Fibroblast of the conjunctiva (primary cell): ENCODE measurements around the gene PDILT.

Experiments
- DNase-seq: peaks from one replicate; pipeline ENCODE4 v3.0.0-alpha.2; 2010; ENCODE audit warnings: low read depth

PDILT gene

GRCh38 chr16:20359997-20360396, 44.5 kb downstream of the PDILT start:
- DNase-seq: no peak

GRCh38 chr16:20355114-20355782, 49.3 kb downstream of the PDILT start:
- DNase-seq: no peak

GRCh38 chr16:20353379-20353778, 51.2 kb downstream of the PDILT start:
- DNase-seq: no peak

- no peak for DNase-seq
These were observed 51.9 kb downstream of the PDILT start, which contains the start of gene UMOD for GRCh38 chr16:20352615-20353014. TSS of gene UMOD (minus strand) at chr16:20352715. CDS start at chr16:20350737, 1,978 bp downstream.

GRCh38 chr16:20349615-20350014, 54.9 kb downstream of the PDILT start:
- no peak for DNase-seq

GRCh38 chr16:20348365-20349185, 56.0 kb downstream of the PDILT start:
- DNase-seq: no peak

GRCh38 chr16:20347666-20348364, 56.7 kb downstream of the PDILT start:
- DNase-seq: no peak

- DNase-seq: no peak
These were observed 59.9 kb downstream of the PDILT start for GRCh38 chr16:20344611-20345010.

- no peak for DNase-seq
These were observed 64.8 kb downstream of the PDILT start for GRCh38 chr16:20339744-20340143.

- DNase-seq: no peak
These were observed 67.6 kb downstream of the PDILT start for GRCh38 chr16:20336955-20337354.

GRCh38 chr16:20334396-20334795, 70.1 kb downstream of the PDILT start:
- no peak for DNase-seq

- no peak for DNase-seq
These were observed 71.4 kb downstream of the PDILT start for GRCh38 chr16:20333120-20333519.

- DNase-seq: no peak
These were observed 72.1 kb downstream of the PDILT start for GRCh38 chr16:20332411-20332810.

- DNase-seq: no peak
These were observed 72.9 kb downstream of the PDILT start for GRCh38 chr16:20331635-20332034.

GRCh38 chr16:20329392-20330138, 75.0 kb downstream of the PDILT start:
- no peak for DNase-seq

- DNase-seq: no peak
These were observed 77.0 kb downstream of the PDILT start, which contains the start of gene GP2 for GRCh38 chr16:20327444-20328041. TSS of gene GP2 (minus strand) at chr16:20327513. CDS start at chr16:20326431, 1,082 bp downstream.

- DNase-seq: no peak
These were observed 78.2 kb downstream of the PDILT start for GRCh38 chr16:20326321-20326720.

GRCh38 chr16:20325005-20325404, 79.5 kb downstream of the PDILT start:
- DNase-seq: no peak

GRCh38 chr16:20323591-20324117, 80.9 kb downstream of the PDILT start:
- no peak for DNase-seq

GRCh38 chr16:20322696-20323095, 81.8 kb downstream of the PDILT start:
- DNase-seq: no peak

GRCh38 chr16:20321671-20322070, 82.9 kb downstream of the PDILT start:
- DNase-seq: no peak
